ENCODE data around the gene COASY.
A peak's percentile ranks its signal among the peaks of the same experiment; 100 is the strongest.
"Not testable (repeated sequence)": the region's sequence is repeated elsewhere in the genome, so short reads cannot be mapped to it uniquely, and the experiment has no call there.

The COASY gene

DNA sequence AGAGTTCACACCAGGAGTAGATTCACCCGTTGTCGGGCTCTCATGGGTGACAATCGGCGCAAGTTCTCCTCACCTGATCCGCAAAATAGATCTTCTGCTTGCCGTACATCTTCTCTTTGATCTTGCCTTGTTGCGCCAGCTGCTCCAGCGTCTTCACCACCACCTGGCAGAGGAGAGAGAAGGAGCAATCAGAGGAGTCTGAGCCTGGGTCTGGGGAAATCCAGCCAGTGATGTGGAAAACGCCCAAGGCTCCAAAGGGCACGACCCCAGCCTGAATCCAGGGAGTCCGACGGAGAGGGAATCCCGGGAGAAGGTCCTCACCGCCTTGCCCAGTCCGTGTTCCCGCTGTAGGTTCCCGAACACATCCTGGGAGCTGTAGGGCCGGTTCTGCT, 15.2 kb downstream of the COASY start:
- DNase-seq: no peak

DNA sequence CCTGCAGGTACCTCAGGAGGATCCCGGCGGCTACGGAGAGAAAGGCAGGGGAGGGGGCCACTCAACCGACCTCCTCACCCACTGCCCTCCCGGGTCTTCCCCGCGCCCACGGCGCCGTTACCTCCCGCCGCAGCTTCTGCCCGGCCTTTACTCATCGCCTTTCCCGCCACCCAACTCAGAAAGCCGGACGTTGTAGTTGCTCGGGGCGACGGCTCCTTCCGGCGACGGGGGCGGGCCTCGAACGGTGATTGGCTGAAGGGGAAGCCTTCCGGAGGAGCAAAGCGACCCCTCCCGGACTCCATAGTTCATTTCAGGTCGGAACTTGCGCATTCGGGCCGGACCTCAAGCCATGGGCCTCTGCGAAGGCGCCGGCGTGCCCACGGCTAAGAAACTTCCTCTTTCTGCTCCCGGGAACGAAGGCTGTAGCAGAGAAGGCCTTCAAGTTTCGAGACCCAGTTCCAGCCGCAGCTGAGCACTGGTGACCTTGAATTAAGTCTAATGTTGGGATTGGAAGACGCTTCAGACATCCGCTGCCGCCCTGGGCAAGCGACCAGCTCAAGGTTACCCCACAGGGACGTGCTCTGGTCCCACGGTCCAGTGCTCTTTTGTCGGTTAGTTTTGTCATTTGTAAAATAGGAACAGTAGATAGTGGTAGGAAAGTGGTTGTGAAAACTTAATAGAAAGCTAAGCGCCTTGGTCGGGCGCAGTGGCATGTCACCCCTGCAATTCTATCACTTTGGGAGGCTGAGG, 15.8 kb downstream of the COASY start, which contains the start of gene PSMC3IP:
Gene PSMC3IP, minus strand, starts transcription at position 198 of the 750 bp plus-strand sequence. Its CDS starts 43 bp downstream, at position 155.
- peak; percentile 96 for DNase-seq

DNA sequence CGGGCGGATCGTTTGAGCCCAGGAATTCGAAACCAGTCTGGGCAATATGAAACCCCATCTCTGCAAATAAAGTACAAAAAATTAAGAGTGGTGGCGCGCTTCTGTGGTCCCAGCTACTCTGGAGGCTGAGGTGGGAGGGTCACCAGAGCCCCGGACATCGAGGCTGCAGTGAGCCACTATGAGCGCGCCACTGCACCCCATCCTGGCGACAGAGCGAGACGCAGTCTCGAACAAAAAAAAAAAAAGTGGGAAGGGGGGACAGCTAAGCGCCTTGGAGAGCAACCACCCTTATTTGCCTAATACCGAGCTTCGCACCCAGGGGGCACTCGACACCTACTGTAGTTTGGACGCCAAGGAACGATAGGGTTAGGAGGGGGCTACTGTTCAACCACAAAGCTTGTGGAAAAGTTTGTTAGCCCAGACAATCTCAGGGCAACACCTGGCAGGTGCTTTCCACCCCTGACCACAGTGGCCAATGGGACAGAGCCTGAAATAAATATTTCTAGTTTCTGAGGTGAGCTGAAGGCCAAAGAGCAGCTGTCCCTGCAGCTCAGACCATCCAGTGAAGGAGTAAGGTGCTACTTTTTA, 16.4 kb downstream of the COASY start:
- peak; percentile 93 for DNase-seq

DNA sequence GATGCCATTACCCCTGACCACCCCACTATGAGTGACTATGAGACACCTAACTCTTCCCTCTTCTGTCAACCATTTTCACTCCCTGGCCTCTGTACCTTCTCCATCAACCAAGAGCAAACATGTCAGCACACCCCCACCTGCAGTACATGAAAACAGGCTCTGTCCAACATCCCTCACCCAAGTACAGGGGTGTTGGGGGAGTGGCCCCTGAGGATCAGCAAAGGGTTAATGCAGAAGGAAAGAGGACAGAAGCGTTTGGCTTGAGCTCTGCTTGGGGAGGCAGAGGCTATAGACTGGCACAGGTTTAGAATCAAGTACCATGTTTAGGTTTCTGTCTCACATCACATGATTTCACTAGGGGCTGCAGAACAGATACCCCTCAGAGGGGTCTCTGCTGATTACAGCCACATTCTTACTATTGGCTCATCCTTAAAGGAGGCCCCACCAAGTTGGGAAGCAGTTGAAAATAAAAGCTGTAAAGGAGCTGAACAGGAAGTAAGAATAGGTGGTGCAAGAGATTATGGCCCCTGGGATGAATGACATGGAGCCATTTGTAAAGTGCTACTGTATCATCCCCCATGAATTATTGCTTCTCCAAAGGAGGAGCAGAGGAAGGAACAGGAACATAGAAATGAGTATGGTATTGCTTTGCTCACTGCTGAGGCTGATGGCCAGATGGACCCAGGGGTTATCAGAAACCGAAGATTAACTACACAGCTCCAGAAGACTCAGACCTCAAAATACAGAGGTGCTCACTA, 18.0 kb downstream of the COASY start:
- DNase-seq: no peak

DNA sequence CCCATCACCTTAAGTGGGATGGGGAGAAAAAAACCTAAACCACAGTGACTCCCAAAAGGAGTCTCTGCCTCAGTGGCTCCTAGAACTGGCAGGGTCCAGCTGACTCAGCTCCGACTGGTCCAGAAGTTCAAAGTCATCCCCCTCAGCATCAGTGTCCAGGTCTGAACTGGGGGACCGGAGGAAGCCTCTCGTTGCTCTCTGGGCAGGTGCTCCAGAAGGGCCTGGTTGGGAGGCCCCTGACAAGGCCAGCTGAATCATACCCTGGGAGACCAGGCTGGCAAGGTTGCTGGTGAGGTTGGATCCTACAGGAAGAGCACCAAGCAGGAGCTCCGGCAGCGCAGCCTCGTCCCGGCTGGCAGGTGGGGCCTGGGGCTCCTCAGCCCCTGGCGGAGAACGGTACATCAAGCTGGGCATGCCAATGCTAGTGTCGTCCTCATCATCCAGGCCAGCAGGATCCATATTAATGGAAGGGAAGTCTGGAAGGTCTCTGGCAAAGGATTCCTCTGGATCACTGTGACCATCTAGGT, 19.9 kb downstream of the COASY start:
- no peak for DNase-seq

DNA sequence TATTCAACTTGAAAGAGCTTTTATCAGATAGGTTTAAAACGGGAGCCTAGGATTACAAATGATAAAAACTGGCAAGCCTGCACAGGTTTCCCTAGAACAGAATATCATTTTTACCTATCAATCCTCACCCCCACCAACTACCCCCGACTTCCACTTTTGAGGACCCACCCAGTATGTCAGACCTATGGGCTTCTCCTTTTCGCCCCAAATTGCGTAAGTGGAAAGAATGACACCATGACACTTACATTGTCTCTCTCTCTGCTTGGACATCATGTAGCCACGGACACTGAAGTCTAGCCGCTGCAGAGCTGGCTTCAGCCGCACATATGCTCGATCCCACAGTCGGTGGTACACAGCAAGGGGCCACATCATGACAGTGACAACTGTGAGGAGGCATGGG, 22.9 kb downstream of the COASY start:
- no peak for DNase-seq

DNA sequence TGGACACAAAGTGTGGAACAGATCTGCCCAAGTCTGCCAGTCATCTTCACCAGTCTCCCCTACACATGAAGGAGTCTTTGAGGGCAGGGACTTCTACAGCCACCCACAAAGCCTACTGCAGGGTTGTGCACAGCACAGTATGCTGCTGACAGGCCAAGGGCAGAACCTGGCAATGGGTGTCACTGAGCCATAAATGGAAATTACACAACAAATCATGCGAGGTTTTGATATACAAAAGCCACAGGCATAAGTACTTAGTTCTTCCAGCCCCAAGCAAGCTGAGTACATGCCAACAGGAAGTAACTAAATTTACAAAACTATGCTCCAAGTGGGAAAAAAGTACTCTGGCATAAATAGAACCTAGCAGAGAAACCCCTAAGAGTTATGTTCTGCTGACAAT, 23.4 kb downstream of the COASY start:
- no peak for DNase-seq

DNA sequence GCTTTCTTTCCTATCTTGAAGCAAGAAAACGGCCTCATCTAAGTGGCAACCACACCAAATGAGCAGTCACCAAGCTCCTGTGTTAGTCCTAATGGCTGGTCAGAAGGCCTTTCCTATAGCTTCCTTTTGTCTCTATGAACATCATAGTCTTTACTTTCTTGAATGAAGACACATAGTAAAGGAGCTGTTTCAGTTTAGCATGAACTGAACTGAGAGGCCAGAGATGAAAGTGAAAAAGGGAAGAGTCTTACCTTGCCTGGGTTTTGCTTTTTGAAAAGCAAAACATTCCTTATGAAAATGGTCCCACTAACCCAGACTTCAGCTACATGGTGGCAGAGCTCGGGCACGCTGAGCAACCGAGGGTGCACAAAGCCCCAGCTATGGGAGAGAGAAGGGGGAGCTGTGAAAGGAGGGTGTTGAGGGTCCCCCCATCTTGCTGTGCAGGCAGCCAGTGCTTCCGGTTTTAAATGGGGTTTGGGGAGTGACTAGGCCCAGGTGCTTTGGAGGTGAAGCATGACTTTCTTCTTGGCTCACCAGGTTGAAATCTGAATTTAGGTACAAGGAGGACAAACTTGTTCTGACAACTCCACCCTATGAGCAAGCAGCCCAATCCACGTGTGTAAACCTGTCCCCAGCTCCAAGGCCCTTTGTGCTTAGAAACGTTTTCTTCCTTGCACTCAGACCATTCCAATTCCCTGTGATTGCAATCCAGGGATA, 24.7 kb downstream of the COASY start:
- no peak for DNase-seq

DNA sequence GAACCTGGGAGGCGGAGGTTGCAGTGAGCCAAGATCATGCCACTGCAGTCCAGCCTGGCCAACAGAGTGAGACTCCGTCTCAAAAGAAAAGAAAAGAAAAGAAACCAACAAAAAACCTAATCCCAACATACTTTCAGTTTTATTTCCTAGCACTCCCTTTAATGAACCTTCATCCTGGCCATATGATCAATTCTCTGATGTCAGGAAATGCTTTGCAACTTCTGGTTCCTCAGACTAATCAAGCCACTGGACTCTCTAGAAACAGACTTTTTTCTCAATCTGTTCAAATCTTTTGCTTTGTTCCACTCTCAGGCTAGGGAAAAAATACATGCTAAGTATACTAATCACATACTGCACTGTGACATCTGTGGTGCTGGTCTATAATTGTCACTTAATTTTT, 28.9 kb downstream of the COASY start:
- DNase-seq: no peak

DNA sequence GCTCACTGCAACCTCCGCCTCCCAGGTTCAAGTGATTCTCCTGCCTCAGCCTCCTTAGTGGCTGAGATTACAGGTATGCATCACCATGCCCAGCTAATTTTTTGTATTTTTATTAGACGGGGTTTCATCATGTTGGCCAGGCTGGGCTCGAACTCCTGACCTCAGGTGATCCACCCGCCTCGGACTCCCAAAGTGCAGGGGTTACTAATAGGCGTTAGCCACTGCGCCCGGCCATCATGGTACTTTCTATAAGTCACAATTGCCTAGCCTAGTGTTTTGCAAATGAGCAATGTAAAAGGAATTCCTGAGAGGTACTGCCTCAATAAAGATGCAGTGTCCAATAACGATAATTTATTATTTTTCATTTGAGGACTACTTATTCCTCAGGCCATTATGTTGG, 29.5 kb downstream of the COASY start:
- no peak for DNase-seq

DNA sequence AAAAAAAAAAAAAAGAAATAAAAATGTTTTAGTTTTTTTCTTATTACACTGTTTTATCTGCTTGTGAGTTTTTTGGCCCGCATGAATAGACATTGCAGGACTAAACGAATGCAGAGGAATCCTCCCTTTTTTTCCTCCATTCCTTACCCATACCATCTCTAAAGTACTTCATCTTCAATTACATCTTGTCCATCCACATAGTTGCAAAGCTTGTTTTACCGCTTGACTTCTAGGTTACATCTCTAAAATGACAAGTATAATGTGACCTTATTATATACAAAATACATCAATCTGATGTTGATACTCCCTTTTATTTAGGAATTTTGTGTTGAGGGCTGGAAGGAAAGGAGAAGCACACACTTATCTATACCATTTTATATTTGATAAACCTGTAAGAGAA, 34.4 kb downstream of the COASY start:
- DNase-seq: no peak

DNA sequence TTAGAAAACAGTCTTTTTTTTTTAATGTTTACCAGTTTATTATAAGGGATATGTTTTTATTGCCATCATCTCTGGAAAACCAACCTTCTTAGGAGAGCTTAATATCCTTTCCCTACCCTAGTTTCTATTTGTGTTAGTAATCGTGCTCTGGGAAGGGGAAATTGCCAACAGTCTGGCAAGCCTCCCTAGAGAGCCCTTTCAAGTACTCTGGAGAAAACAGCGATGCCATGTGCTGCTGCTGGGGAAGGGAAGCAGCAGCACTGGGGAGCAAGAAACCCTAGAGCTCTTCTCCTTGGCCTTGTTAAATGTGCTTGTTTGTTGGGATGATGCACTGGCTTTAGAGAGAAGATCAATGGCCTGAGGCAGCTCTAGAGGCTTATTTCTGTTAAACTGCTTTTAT, 37.0 kb downstream of the COASY start:
- DNase-seq: peak in 1 of 2 experiments; percentile 6

DNA sequence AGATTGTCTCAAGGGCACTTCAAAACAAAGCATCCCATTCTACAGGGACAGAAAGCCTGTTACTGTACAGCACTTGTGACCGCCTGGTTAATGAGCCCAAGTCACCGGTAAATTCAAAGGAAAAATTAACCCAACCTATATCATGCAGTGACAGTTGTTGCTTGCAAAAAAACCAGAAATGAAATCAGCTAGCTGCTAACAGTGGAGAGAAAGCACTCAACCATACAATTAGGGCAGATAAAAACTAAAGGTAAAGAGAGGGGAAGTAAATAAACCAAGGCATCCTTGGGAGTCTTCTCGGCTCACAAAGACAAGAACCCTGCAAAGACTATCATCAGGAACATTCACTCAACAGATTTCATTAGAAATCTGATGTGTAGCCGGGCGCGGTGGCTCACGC, 41.4 kb downstream of the COASY start:
- DNase-seq: no peak

DNA sequence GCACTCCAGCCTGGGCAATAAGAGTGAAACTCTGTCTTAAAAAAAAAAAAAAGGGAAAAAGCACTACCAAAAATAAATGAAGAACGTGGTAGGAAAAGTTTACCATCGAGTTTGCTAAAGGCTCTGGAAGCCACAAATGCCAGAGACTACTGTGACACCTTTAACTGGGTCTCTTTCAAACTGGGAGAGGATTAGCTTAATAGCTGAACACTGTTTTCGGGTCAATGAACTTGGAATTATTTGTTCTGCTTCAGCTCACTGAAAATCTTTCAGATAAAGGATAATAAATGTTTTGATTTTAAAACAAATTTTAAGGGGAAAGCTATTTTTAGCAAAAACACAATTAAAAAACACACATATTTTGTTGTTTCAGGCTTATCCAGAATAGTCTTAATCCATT, 45.8 kb downstream of the COASY start:
- DNase-seq: no peak

DNA sequence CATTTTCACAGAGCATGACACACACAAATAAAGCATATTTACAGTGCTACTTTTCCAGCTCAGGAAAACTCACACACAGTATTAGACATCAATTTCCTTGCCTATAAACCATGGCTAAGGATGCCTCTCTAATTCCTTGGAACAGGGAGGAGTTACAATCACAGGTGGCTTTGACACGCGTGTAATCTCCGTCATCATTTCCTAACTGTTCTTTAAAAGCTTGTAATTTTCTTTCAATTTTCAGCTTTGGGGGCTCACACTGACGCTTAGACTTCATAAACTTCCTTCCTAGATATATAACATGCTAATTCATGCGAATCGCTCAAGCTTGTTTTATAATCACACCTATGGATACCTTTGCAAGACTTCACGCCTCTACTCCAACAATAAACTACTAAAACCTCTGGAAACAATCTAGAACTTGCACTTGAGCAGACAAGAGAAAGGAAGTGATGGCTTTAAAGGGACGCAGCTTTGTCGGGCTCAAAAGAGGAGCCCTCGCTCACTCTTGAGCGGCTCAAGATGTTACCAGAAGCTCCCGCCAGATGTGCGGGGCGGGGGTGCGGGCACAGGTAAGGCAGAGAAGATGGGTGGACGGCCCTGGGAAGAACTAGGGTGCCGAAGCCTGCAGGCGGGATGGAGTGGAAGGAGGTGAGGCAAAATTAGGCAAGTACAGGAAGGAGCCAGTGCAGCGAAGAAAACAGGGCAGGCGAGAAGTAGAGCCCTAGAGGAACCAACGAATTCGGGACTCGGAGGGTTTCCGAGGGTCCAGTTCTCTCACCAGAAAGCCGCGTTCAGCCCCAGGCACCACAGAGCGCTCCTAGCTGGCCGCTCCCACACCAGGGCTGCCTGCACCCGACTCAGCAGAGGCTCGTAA, 46.6 kb downstream of the COASY start:
- DNase-seq: peak; percentile 28 to 43

DNA sequence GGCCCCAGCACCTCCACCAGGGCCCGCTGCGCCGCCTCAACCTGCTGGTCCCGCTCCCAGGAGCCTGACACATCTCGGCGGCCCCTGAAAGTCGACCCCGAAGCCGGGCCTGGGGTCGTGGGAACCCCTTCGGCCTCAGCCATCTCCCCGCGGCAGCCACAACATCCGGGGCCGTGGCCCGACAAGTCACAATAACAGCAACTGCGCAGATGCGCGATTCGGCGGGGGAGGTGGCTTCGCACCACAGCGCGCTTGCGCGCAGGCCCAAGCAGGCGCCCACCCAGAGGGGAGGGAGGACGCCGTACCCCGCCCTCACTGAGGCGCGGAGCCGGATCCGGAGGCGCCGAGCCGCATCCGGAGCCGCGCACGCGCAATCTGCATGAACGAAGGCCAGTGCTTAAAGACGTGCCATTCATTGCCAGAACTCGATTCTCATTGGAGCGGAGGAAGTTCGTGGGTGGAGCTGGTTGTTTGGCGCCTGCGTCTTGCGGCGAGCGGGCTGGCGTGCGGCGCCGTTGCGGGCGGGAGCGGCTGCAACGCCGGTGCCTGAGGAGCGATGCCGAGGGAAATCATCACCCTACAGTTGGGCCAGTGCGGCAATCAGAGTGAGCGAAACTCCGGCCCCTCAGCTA, 47.4 kb downstream of the COASY start, which contains the start of the genes RETREG3 and TUBG1:
Gene RETREG3, minus strand, starts transcription at position 193 of the 632 bp plus-strand sequence. Its CDS starts 50 bp downstream, at position 143.
Gene TUBG1, plus strand, starts transcription at position 502 of the 632 bp plus-strand sequence. Its CDS starts 55 bp downstream, at position 557.
- DNase-seq: peak; percentile 98

DNA sequence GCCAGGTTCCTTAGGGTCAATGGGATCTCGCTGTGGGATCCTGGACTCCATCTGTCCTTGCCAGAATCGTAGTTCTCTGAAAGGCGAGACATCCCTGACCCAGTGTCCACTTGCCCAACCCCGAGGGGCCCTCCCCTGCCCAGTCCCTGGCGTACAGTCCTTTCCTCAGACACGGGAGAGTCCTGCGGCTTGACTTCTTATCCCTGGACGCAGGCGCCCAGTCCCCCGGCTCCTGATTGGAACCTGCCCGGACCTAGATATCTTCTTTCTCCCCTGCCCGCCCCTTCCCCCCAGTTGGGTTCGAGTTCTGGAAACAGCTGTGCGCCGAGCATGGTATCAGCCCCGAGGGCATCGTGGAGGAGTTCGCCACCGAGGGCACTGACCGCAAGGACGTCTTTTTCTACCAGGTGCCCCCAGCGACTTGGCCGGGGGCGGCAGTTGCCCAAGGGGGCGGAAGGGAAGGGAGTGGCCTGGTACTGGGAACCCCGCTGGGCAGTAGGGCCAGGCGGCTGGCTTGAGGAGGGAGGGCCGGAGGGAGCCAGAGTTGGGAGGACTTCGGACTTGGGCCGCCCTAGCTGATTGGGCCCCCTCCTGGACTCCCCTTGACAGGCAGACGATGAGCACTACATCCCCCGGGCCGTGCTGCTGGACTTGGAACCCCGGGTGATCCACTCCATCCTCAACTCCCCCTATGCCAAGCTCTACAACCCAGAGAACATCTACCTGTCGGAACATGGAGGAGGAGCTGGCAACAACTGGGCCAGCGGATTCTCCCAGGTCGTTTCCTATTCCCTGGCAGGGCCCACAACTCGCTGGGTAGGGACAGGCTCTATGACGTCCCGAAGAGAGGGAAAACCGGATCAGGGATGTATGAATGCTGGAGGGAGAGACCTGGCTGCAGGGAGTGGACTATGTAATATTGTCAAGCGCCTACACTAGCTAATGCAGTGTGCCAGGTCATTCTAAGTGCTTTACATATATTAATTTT, 48.2 kb downstream of the COASY start:
- not testable (repeated sequence) for DNase-seq

DNA sequence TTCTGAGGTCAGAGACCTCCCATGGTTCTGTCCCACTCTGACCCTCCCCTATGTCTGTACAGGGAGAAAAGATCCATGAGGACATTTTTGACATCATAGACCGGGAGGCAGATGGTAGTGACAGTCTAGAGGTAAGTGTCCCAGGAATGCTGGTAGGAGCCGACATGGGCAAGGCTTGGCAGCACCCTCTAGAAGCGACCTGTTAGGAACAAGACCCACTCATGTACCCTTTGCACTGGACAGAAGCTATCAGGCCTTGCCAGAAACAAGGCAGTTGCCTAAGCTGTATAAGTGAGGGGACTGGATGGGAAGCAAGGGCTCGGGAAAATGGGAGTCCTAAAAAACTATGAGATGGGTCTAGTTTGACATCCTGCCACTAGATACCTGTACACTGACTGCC, 50.1 kb downstream of the COASY start:
- no peak for DNase-seq

DNA sequence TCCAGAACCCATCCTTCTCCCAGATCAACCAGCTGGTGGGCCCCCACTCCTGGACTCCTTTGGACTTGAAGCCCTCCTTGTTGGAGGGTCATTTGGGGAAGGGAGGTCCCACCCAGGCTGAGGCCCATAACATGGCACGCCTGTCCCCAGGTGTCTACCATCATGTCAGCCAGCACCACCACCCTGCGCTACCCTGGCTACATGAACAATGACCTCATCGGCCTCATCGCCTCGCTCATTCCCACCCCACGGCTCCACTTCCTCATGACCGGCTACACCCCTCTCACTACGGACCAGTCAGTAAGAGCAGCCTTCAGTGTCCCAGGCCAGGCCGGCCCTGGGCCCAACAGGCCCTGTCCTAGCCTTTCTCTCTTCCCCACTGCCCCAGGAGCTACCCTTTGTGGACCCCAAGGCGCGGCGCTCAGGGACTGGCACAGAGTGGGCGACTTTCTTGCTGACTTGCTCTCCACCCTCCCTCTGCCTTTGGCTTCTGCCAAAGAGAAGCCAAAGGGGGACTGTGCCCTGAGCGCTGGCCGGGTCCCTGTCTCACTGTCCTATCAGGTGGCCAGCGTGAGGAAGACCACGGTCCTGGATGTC, 51.8 kb downstream of the COASY start:
- no peak for DNase-seq

Measured in Kasumi-1 (cell line).